BJ (cell line): ENCODE data around the gene TACR2. TPM values are rescaled to one million over a fixed set of nuclear protein-coding genes. Genes with fewer than 3 reads are reported as not detected.

Source experiments
- CTCF ChIA-PET: fragments of 350-600 bp; formaldehyde crosslinking; extraction: SDS; loops from one replicate; lab custom pipeline; 2021; ENCODE audit warnings: antibody characterized with exemption, inconsistent platforms; lab: Yijun Ruan, JAX
- POLR2A ChIA-PET: fragments of 300-600 bp; sonication (Branson Sonifier 250); formaldehyde crosslinking; extraction: SDS; loops from one replicate; lab custom pipeline; 2021; ENCODE audit warnings: antibody characterized with exemption; lab: Charles Lee
- DNase-seq: peaks from one replicate; pipeline ENCODE4 v3.0.0-alpha.2; 2011; ENCODE audit warnings: low read depth
- H3K27me3 ChIP-seq: 2 replicates; pipeline ENCODE4 v1.6.0; 2011; ENCODE audit warnings: low read length; ENCODE audit not compliant: control insufficient read depth, insufficient read depth
- H3K36me3 ChIP-seq: 2 replicates; pipeline ENCODE4 v1.5.1; 2011; ENCODE audit warnings: low read length; ENCODE audit not compliant: control insufficient read depth, insufficient read depth
- H3K4me3 ChIP-seq: 2 replicates; pipeline ENCODE4 v1.5.1; 2011; ENCODE audit warnings: low read depth, mild to moderate bottlenecking, control low read depth, low read length
- CTCF ChIP-seq: IDR thresholded peaks from 2 replicates; pipeline ENCODE4 v1.5.1; 2011; ENCODE audit warnings: low read depth, mild to moderate bottlenecking, control low read depth, inconsistent platforms, low read length, moderate library complexity; ENCODE audit not compliant: insufficient read depth
- polyA plus RNA-seq: library from polyadenylated mRNA; depleted of rRNA; stranded (reverse); fragments of >200 nt; gene quantifications from 2 replicates; pipeline ENCODE4 v1.2.3, GENCODE V29; 2011

The TACR2 gene
- polyA plus RNA-seq, 1 experiment = 0.09 TPM

- TF ChIP-seq CTCF = no peak
- ChIA-PET CTCF (interaction anchor here (1.1 to 8.3 kb wide), 5 partner anchors 8 to 89 kb away, joined by 4 to 112 read pairs (median 5); no protein-coding TSS in a partner anchor), POLR2A (no interaction called here)
- Histone ChIP-seq H3K4me3 (no peak overlapping the region), H3K27me3 (peaks cover 10% of the 10 kb centered on the region), H3K36me3 (no peaks in the 10 kb centered on the region)
- DNase-seq = no peak
Measured at GRCh38 chr10:69426376-69426727, 9.6 kb upstream of the TACR2 start.

- H3K4me3 ChIP-seq = no peak overlapping the region
- H3K27me3 ChIP-seq = peaks cover 10% of the 10 kb centered on the region
- CTCF ChIA-PET = interaction anchor here (1.1 to 8.3 kb wide), 7 partner anchors 8 to 328 kb away, joined by 4 to 112 read pairs (median 4); partner anchors contain the start of gene TACR2
- no peaks in the 10 kb centered on the region for H3K36me3 ChIP-seq
- DNase-seq = no peak
- TF ChIP-seq CTCF = no peak
- POLR2A ChIA-PET = no interaction called here
Measured at GRCh38 chr10:69425511-69426298, 9.0 kb upstream of the TACR2 start.

- ChIA-PET POLR2A (no interaction called here), CTCF (interaction anchor here (1.1 to 8.3 kb wide), 7 partner anchors 8 to 327 kb away, joined by 4 to 112 read pairs (median 4); partner anchors contain the start of gene TACR2)
- Histone ChIP-seq H3K36me3 (no peaks in the 10 kb centered on the region), H3K27me3 (peaks cover 10% of the 10 kb centered on the region), H3K4me3 (no peak overlapping the region)
- no peak for DNase-seq
- TF ChIP-seq CTCF = no peak
Measured at GRCh38 chr10:69425041-69425440, 8.3 kb upstream of the TACR2 start.

- DNase-seq = no peak
- peaks cover 10% of the 10 kb centered on the region for H3K27me3 ChIP-seq
- TF ChIP-seq CTCF = no peak
- POLR2A ChIA-PET = no interaction called here
- CTCF ChIA-PET = interaction anchor here (1.1 to 8.3 kb wide), 4 partner anchors 11 to 92 kb away, joined by 3 to 112 read pairs (median 4); no protein-coding TSS in a partner anchor
- H3K36me3 ChIP-seq = no peaks in the 10 kb centered on the region
- H3K4me3 ChIP-seq = no peak overlapping the region
Measured at GRCh38 chr10:69422676-69423075, 6.0 kb upstream of the TACR2 start.

- ChIA-PET CTCF (interaction anchor here (0.9 to 1.4 kb wide), 4 partner anchors 12 to 93 kb away, joined by 3 to 4 read pairs (median 4); no protein-coding TSS in a partner anchor), POLR2A (no interaction called here)
- no peak for TF ChIP-seq CTCF
- DNase-seq = no peak
- H3K27me3 ChIP-seq = peaks cover 13% of the 10 kb centered on the region
- H3K4me3 ChIP-seq = no peak overlapping the region
- no peaks in the 10 kb centered on the region for H3K36me3 ChIP-seq
Measured at GRCh38 chr10:69421611-69422308, 5.0 kb upstream of the TACR2 start.
